K562 (cell line): ENCODE measurements around the gene PCDHGA8. TPM values are rescaled to one million over a fixed set of nuclear protein-coding genes. Genes with fewer than 3 reads are reported as not detected.
"Not testable (repeated sequence)": the region's sequence is repeated elsewhere in the genome, so short reads cannot be mapped to it uniquely, and the experiment has no call there.

ENCODE experiments used
- ATAC-seq: fragments of 200-7000 bp; cut with Tn5 transposase; 3 replicates; pipeline ENCODE4 v1.9.1; 2020; ENCODE audit warnings: moderate library complexity
- BruUV-seq: library from RNA; stranded (reverse); fragments of 400-500 nt; replicated peaks from 2 replicates; lab custom pipeline; 2021; lab: Mats Ljungman, UMichigan
- CTCF ChIA-PET: fragments of 300-600 bp; formaldehyde crosslinking; extraction: SDS; loops from one replicate; lab custom pipeline; 2021; ENCODE audit warnings: low intra/inter-chr PET ratio; lab: Yijun Ruan, JAX
- POLR2A ChIA-PET: fragments of 300-600, 350-650 bp; sonication (Branson Sonifier 250); formaldehyde crosslinking; extraction: SDS; loops from one replicate; lab custom pipeline; 2021; ENCODE audit warnings: antibody characterized with exemption, inconsistent platforms; lab: Yijun Ruan, JAX
- DNase-seq, 4 experiments: peaks; one replicate each; pipeline versions ENCODE4 v3.0.0 to v3.0.0-alpha.2; 2011 to 2018; ENCODE audit warnings: low spot score in 3 of 4, mixed read lengths in 3 of 4; ENCODE audit errors: extremely low read depth in 1 of 4
- FAIRE-seq: peaks from 2 replicates; lab custom pipeline; 2011; peaks lifted over from hg19 to GRCh38; lab: Jason Lieb, UNC
- H2AFZ ChIP-seq: 2 replicates; pipeline ENCODE4 v1.6.0; 2011; ENCODE audit warnings: low read depth, low read length, control low read depth, inconsistent platforms
- H3K27ac ChIP-seq: fragments of 200-600 bp; 3 replicates; pipeline ENCODE4 v1.8.0; 2011; ENCODE audit warnings: low read depth, mild to moderate bottlenecking, control low read depth, inconsistent platforms, low read length, moderate library complexity, mixed read lengths; ENCODE audit errors: extremely low read depth
- H3K27me3 ChIP-seq, 2 experiments: fragments of 300-600 bp in 1 of 2; 2 replicates in 1 of 2; 3 replicates in 1 of 2; pipeline versions ENCODE4 v1.6.0 to v1.8.0; 2011; ENCODE audit warnings: inconsistent platforms in 2 of 2, low read length in 2 of 2, mild to moderate bottlenecking in 1 of 2, mixed read lengths in 1 of 2, moderate library complexity in 1 of 2; ENCODE audit not compliant: control insufficient read depth in 2 of 2, insufficient read depth in 2 of 2
- H3K36me3 ChIP-seq: fragments of 300-600 bp; 3 replicates; pipeline ENCODE4 v1.8.0; 2011; ENCODE audit warnings: mild to moderate bottlenecking, low read length, inconsistent platforms; ENCODE audit not compliant: control insufficient read depth, insufficient read depth
- H3K4me1 ChIP-seq, 2 experiments: fragments of 200-600 bp in 1 of 2; replicated peaks in 1 of 2; 2 replicates in 1 of 2; 3 replicates in 1 of 2; pipeline versions ENCODE4 v1.5.1 to v1.8.0; 2011; ENCODE audit warnings: inconsistent platforms in 2 of 2, low read length in 2 of 2, mild to moderate bottlenecking in 1 of 2, mixed read lengths in 1 of 2, moderate library complexity in 1 of 2; ENCODE audit not compliant: control insufficient read depth in 2 of 2, insufficient read depth in 2 of 2
- H3K4me2 ChIP-seq: 2 replicates; pipeline ENCODE4 v1.6.1; 2011; ENCODE audit warnings: low read length, control low read depth, inconsistent platforms, mixed read lengths; ENCODE audit not compliant: insufficient read depth
- H3K4me3 ChIP-seq: fragments of 200-600 bp; sonication (generic), shearing (Covaris generic); 2 replicates; pipeline ENCODE4 v1.5.1; 2016; ENCODE audit warnings: control low read depth, inconsistent platforms
- H3K79me2 ChIP-seq: fragments of 200-600 bp; 3 replicates; pipeline ENCODE4 v1.8.0; 2011; ENCODE audit warnings: low read length, inconsistent platforms; ENCODE audit not compliant: control insufficient read depth, insufficient read depth
- H3K9ac ChIP-seq, 2 experiments: 2 replicates each; pipeline versions ENCODE4 v1.6.0 to v1.6.1; 2011; ENCODE audit warnings: low read depth in 2 of 2, low read length in 2 of 2, control low read depth in 1 of 2, inconsistent platforms in 1 of 2, mild to moderate bottlenecking in 1 of 2, mixed read lengths in 1 of 2; ENCODE audit not compliant: insufficient read depth in 1 of 2
- H3K9me1 ChIP-seq: one replicate; pipeline ENCODE4 v1.6.0; 2011; ENCODE audit warnings: inconsistent platforms, mild to moderate bottlenecking, low read length, moderate library complexity; ENCODE audit not compliant: control insufficient read depth, insufficient read depth
- H3K9me3 ChIP-seq: replicated peaks from 2 replicates; pipeline ENCODE4 v1.5.1; 2011; ENCODE audit warnings: low read depth, low read length, inconsistent platforms; ENCODE audit not compliant: control insufficient read depth, insufficient read depth
- H4K20me1 ChIP-seq: replicated peaks from 2 replicates; pipeline ENCODE4 v1.6.1; 2011; ENCODE audit warnings: low read length, inconsistent platforms, mixed read lengths; ENCODE audit not compliant: control insufficient read depth, insufficient read depth
- CTCF ChIP-seq, 3 experiments: IDR thresholded peaks in 2 of 3; conservative IDR thresholded peaks in 1 of 3; 2 replicates each; pipeline ENCODE4 v1.5.1; 2011 to 2012; ENCODE audit warnings: low read length in 3 of 3, mild to moderate bottlenecking in 3 of 3, control low read depth in 2 of 3, improper control_type of control experiment in 1 of 3, inconsistent platforms in 1 of 3, low read depth in 1 of 3, mixed read lengths in 1 of 3, moderate library complexity in 1 of 3; ENCODE audit not compliant: insufficient read depth in 2 of 3
- NRF1 ChIP-seq, 2 experiments: fragments of 450-650 bp; IDR thresholded peaks in 1 of 2; conservative IDR thresholded peaks in 1 of 2; 2 replicates each; pipeline ENCODE4 v1.6.1; 2014; ENCODE audit warnings: mild to moderate bottlenecking in 2 of 2
- RAD21 ChIP-seq, 2 experiments: fragments of 250-450 bp in 1 of 2; fragments of 450-650 bp in 1 of 2; sonication (Bioruptor Pico) in 1 of 2; formaldehyde crosslinking in 1 of 2; IDR thresholded peaks in 1 of 2; conservative IDR thresholded peaks in 1 of 2; 2 replicates each; pipeline versions ENCODE4 v1.4.0 to v1.8.0; 2020 to 2022; ENCODE audit warnings: mild to moderate bottlenecking in 2 of 2, moderate library complexity in 1 of 2
- ZBTB33 ChIP-seq: sonication (generic); formaldehyde crosslinking; IDR thresholded peaks from 2 replicates; pipeline ENCODE4 v1.8.1; 2023; ENCODE audit warnings: mild to moderate bottlenecking, missing genetic modification reagents
- WGBS: fragments of 100-300 bp; shearing (Covaris generic); methylation state at CpG from one replicate; pipeline ENCODE4 v1.1.6; 2016; ENCODE audit warnings: low coverage, mixed read lengths; ENCODE audit not compliant: insufficient coverage; ENCODE audit errors: missing lambda C conversion rate; 5-methylcytosine and 5-hydroxymethylcytosine counted together
- in situ Hi-C: fragments of 300-500 bp; cut with MboI; formaldehyde crosslinking; loops from 4 replicates; pipeline ENCODE4 v1.15.0; 2018; ENCODE audit warnings: inconsistent platforms, mixed read lengths
- intact Hi-C: fragments of 100-400 bp; cut with micrococcal nuclease; formaldehyde crosslinking; loops from 2 replicates; pipeline ENCODE4 v1.14.2; 2022
- polyA plus RNA-seq, 8 experiments: library from polyadenylated mRNA; depleted of rRNA in 4 of 8; stranded (reverse) in 5 of 8; unstranded in 3 of 8; fragments of >200 nt; fragmentation: Nextera tagmentation in 2 of 8; fragmentation: Illumina TruSeq in 1 of 8; extraction: Ambion mirVana in 2 of 8; extraction: Trizol in 1 of 8; gene quantifications; 2 replicates each; pipeline versions ENCODE4 v1.2.1 to v1.2.3, GENCODE V29; 2011 to 2014; ENCODE audit warnings: inconsistent platforms in 1 of 8, missing spikeins in 1 of 8
- total RNA-seq, 7 experiments: library from RNA; depleted of rRNA in 6 of 7; stranded (reverse); fragments of >200 nt in 6 of 7; fragmentation: Illumina TruSeq in 2 of 7; extraction: Trizol in 2 of 7; gene quantifications; 2 replicates each; pipeline versions ENCODE4 v1.2.1 to v1.2.3, GENCODE V29; 2011 to 2021; ENCODE audit warnings: low replicate concordance in 1 of 7

PCDHGA8 gene
- total and polyA plus RNA-seq, 9 of the 15 experiments (the other 6 are each of a cell fraction or from before 2014, with no cell fraction given) = 0.04 to 0.11 (median 0.07) TPM; not detected in 2

GRCh38 chr5:141387557-141388311 lies 4.7 kb upstream of the PCDHGA8 start, which contains the start of gene PCDHGB4:
PCDHGB4 (plus strand) TSS chr5:141387698; CDS start chr5:141387885, 187 bp downstream.
- H3K27me3 ChIP-seq = peaks cover 6 to 35% of the 10 kb centered on the region in 2 experiments; a peak in 4 of 5 replicates
- TF ChIP-seq CTCF (IDR thresholded peaks at IDR 0.05 in 2 of 3, conservative IDR thresholded peaks at IDR 0.05 in 1 of 3; ENCODE audit: insufficient read depth in 2 of 3, low read depth in 1 of 3, low read length in 3 of 3) = peak; percentile 22 to 47 (median 42); a peak in 2 of 6 replicates
- TF ChIP-seq RAD21 (CRISPR knock-in tag; conservative IDR thresholded peaks at IDR 0.05 in 1 of 2, IDR thresholded peaks at IDR 0.05 in 1 of 2) = peak in 1 of 2 experiments; percentile 31; a peak in 1 of 4 replicates
- TF ChIP-seq NRF1 (conservative IDR thresholded peaks at IDR 0.05 in 1 of 2, IDR thresholded peaks at IDR 0.05 in 1 of 2) = peak; percentile 78 to 81
- TF ChIP-seq ZBTB33 = peak; percentile 39; the same call in 1 of the 2 replicates
- TF ChIP-seq, all 486 proteins: peak for 4; not testable (repeated sequence) for 482
- DNase-seq = peak in 1 of 4 experiments; percentile 12

More at GRCh38 chr5:141387557-141388311, 4.7 kb upstream of the PCDHGA8 start, which contains the start of gene PCDHGB4:
- CTCF ChIA-PET, intact Hi-C loops, POLR2A ChIA-PET, in situ Hi-C loops, H3K36me3 ChIP-seq, H2AFZ ChIP-seq, H3K79me2 ChIP-seq, H3K27ac ChIP-seq, H3K4me3 ChIP-seq, BruUV-seq, H4K20me1 ChIP-seq, H3K4me2 ChIP-seq, H3K9me3 ChIP-seq, H3K9ac ChIP-seq, H3K9me1 ChIP-seq: not testable (repeated sequence)
- peaks cover 0 to 12% of the 10 kb centered on the region in 2 experiments; a peak in 2 of 5 replicates for H3K4me1 ChIP-seq
- peak; percentile 81 for ATAC-seq
- peak; percentile 66 for FAIRE-seq
- 16% methylated on average over 15 of the region's 40 CpGs for WGBS
